ENCODE measurements around the gene TTC3. TPM values are rescaled to one million over a fixed set of nuclear protein-coding genes. Genes with fewer than 3 reads are reported as not detected.
A peak's percentile ranks its signal among the peaks of the same experiment; 100 is the strongest.

Gene TTC3
- total RNA-seq, 1 experiment from 2014 or later: 68.0 TPM

- intact Hi-C loops (cut with micrococcal nuclease; ENCODE audit: unreplicated experiment): no loop called here
- CTCF ChIA-PET: no interaction called here
- no peaks in the 10 kb centered on the region for H3K27me3 Mint-ChIP-seq (ENCODE audit: unreplicated experiment)
Measured at GRCh38 chr21:37119421-37120218, 46.6 kb downstream of the TTC3 start.

GRCh38 chr21:37128076-37128475, 55.0 kb downstream of the TTC3 start:
- no peak for DNase-seq
- peaks cover 12% of the 10 kb centered on the region for H3K36me3 Mint-ChIP-seq (ENCODE audit: insufficient read depth, unreplicated experiment)
- BruUV-seq (replicated peaks): no TSS peak
- H3K9me3 Mint-ChIP-seq (ENCODE audit: low read depth, unreplicated experiment): no peaks in the 10 kb centered on the region
- H3K4me1 Mint-ChIP-seq (ENCODE audit: low read depth, unreplicated experiment): no peaks in the 10 kb centered on the region
- no peak overlapping the region for H3K4me3 Mint-ChIP-seq (ENCODE audit: low read depth, unreplicated experiment)
- intact Hi-C loops (cut with micrococcal nuclease; ENCODE audit: unreplicated experiment): no loop called here
- no peaks in the 10 kb centered on the region for H3K27me3 Mint-ChIP-seq (ENCODE audit: unreplicated experiment)
- TF ChIP-seq CTCF (IDR thresholded peaks at IDR 0.05; ENCODE audit: unreplicated experiment): no peak
- peak overlapping the region; percentile 40 for H3K27ac Mint-ChIP-seq (ENCODE audit: unreplicated experiment)
- CTCF ChIA-PET: no interaction called here

More at GRCh38 chr21:37119421-37120218, 46.6 kb downstream of the TTC3 start:
- Mint-ChIP-seq H3K4me1 (ENCODE audit: low read depth, unreplicated experiment) (peaks cover 11% of the 10 kb centered on the region), H3K4me3 (ENCODE audit: low read depth, unreplicated experiment) (no peak overlapping the region), H3K27ac (ENCODE audit: unreplicated experiment) (no peak overlapping the region), H3K36me3 (ENCODE audit: insufficient read depth, unreplicated experiment) (no peaks in the 10 kb centered on the region), H3K9me3 (ENCODE audit: low read depth, unreplicated experiment) (no peaks in the 10 kb centered on the region)
- no TSS peak for BruUV-seq (replicated peaks)
- no peak for TF ChIP-seq CTCF (IDR thresholded peaks at IDR 0.05; ENCODE audit: unreplicated experiment)
- DNase-seq: no peak

GRCh38 chr21:37130971-37131370, 57.9 kb downstream of the TTC3 start:
- Mint-ChIP-seq H3K4me1 (ENCODE audit: low read depth, unreplicated experiment) (no peaks in the 10 kb centered on the region), H3K9me3 (ENCODE audit: low read depth, unreplicated experiment) (no peaks in the 10 kb centered on the region), H3K27ac (ENCODE audit: unreplicated experiment) (no peak overlapping the region), H3K36me3 (ENCODE audit: insufficient read depth, unreplicated experiment) (peaks cover 9% of the 10 kb centered on the region), H3K27me3 (ENCODE audit: unreplicated experiment) (no peaks in the 10 kb centered on the region), H3K4me3 (ENCODE audit: low read depth, unreplicated experiment) (no peak overlapping the region)
- TF ChIP-seq CTCF (IDR thresholded peaks at IDR 0.05; ENCODE audit: unreplicated experiment): no peak
- CTCF ChIA-PET: no interaction called here
- no peak for DNase-seq
- no TSS peak for BruUV-seq (replicated peaks)
- intact Hi-C loops (cut with micrococcal nuclease; ENCODE audit: unreplicated experiment): no loop called here

GRCh38 chr21:37136261-37136660, 63.2 kb downstream of the TTC3 start:
- H3K36me3 Mint-ChIP-seq (ENCODE audit: insufficient read depth, unreplicated experiment): peaks cover 21% of the 10 kb centered on the region
- no peak for TF ChIP-seq CTCF (IDR thresholded peaks at IDR 0.05; ENCODE audit: unreplicated experiment)
- no peaks in the 10 kb centered on the region for H3K27me3 Mint-ChIP-seq (ENCODE audit: unreplicated experiment)
- no TSS peak for BruUV-seq (replicated peaks)
- DNase-seq: no peak
- H3K9me3 Mint-ChIP-seq (ENCODE audit: low read depth, unreplicated experiment): no peaks in the 10 kb centered on the region
- H3K4me1 Mint-ChIP-seq (ENCODE audit: low read depth, unreplicated experiment): no peaks in the 10 kb centered on the region
- H3K4me3 Mint-ChIP-seq (ENCODE audit: low read depth, unreplicated experiment): no peak overlapping the region
- CTCF ChIA-PET: no interaction called here
- intact Hi-C loops (cut with micrococcal nuclease; ENCODE audit: unreplicated experiment): no loop called here
- no peak overlapping the region for H3K27ac Mint-ChIP-seq (ENCODE audit: unreplicated experiment)
